ENCODE results near the gene SMIM10L2A. TPM values are rescaled to one million over a fixed set of nuclear protein-coding genes. Genes with fewer than 3 reads are reported as not detected.
A peak's percentile ranks its signal among the peaks of the same experiment; 100 is the strongest.

SMIM10L2A gene
- total RNA-seq, 1 donor from 2014 or later = 23.6 TPM

- H3K36me3 Mint-ChIP-seq (ENCODE audit: low read depth, unreplicated experiment) = no peaks in the 10 kb centered on the region
- no peak overlapping the region for H3K4me3 Mint-ChIP-seq (ENCODE audit: unreplicated experiment)
- no peak overlapping the region for H3K27ac Mint-ChIP-seq (ENCODE audit: unreplicated experiment)
- H3K27me3 Mint-ChIP-seq (ENCODE audit: unreplicated experiment) = no peaks in the 10 kb centered on the region
- TF ChIP-seq CTCF (IDR thresholded peaks at IDR 0.05; ENCODE audit: unreplicated experiment) = no peak
- H3K9me3 Mint-ChIP-seq (ENCODE audit: unreplicated experiment) = no peaks in the 10 kb centered on the region
- peaks cover 15% of the 10 kb centered on the region for H3K4me1 Mint-ChIP-seq (ENCODE audit: unreplicated experiment)
- no peak for DNase-seq (ENCODE audit: low spot score)
These were observed 28.7 kb upstream of the SMIM10L2A start for GRCh38 chrX:135393051-135393450.

- Mint-ChIP-seq H3K27ac (ENCODE audit: unreplicated experiment) (no peak overlapping the region), H3K4me3 (ENCODE audit: unreplicated experiment) (no peak overlapping the region), H3K9me3 (ENCODE audit: unreplicated experiment) (no peaks in the 10 kb centered on the region), H3K27me3 (ENCODE audit: unreplicated experiment) (no peaks in the 10 kb centered on the region), H3K4me1 (ENCODE audit: unreplicated experiment) (peaks cover 15% of the 10 kb centered on the region), H3K36me3 (ENCODE audit: low read depth, unreplicated experiment) (no peaks in the 10 kb centered on the region)
- DNase-seq (ENCODE audit: low spot score) = no peak
- no peak for TF ChIP-seq CTCF (IDR thresholded peaks at IDR 0.05; ENCODE audit: unreplicated experiment)
These were observed 26.7 kb upstream of the SMIM10L2A start for GRCh38 chrX:135395064-135395463.

- Mint-ChIP-seq H3K27me3 (ENCODE audit: unreplicated experiment) (no peaks in the 10 kb centered on the region), H3K9me3 (ENCODE audit: unreplicated experiment) (no peaks in the 10 kb centered on the region), H3K4me3 (ENCODE audit: unreplicated experiment) (no peak overlapping the region), H3K36me3 (ENCODE audit: low read depth, unreplicated experiment) (no peaks in the 10 kb centered on the region), H3K4me1 (ENCODE audit: unreplicated experiment) (peaks cover 15% of the 10 kb centered on the region), H3K27ac (ENCODE audit: unreplicated experiment) (peak overlapping the region; percentile 94)
- DNase-seq (ENCODE audit: low spot score) = peak; percentile 28
- TF ChIP-seq CTCF (IDR thresholded peaks at IDR 0.05; ENCODE audit: unreplicated experiment) = no peak
These were observed 25.6 kb upstream of the SMIM10L2A start for GRCh38 chrX:135396109-135396508.

GRCh38 chrX:135396566-135396965, 25.2 kb upstream of the SMIM10L2A start:
- TF ChIP-seq CTCF (IDR thresholded peaks at IDR 0.05; ENCODE audit: unreplicated experiment) = no peak
- no peaks in the 10 kb centered on the region for H3K9me3 Mint-ChIP-seq (ENCODE audit: unreplicated experiment)

GRCh38 chrX:135397652-135398051, 24.1 kb upstream of the SMIM10L2A start:
- no peak for TF ChIP-seq CTCF (IDR thresholded peaks at IDR 0.05; ENCODE audit: unreplicated experiment)
- H3K36me3 Mint-ChIP-seq (ENCODE audit: low read depth, unreplicated experiment) = no peaks in the 10 kb centered on the region
- H3K9me3 Mint-ChIP-seq (ENCODE audit: unreplicated experiment) = no peaks in the 10 kb centered on the region
- H3K4me3 Mint-ChIP-seq (ENCODE audit: unreplicated experiment) = no peak overlapping the region
- peaks cover 15% of the 10 kb centered on the region for H3K4me1 Mint-ChIP-seq (ENCODE audit: unreplicated experiment)
- no peak overlapping the region for H3K27ac Mint-ChIP-seq (ENCODE audit: unreplicated experiment)
- H3K27me3 Mint-ChIP-seq (ENCODE audit: unreplicated experiment) = no peaks in the 10 kb centered on the region
- no peak for DNase-seq (ENCODE audit: low spot score)

More at GRCh38 chrX:135396566-135396965, 25.2 kb upstream of the SMIM10L2A start:
- Mint-ChIP-seq H3K27ac (ENCODE audit: unreplicated experiment) (peak overlapping the region; percentile 94), H3K4me1 (ENCODE audit: unreplicated experiment) (peaks cover 15% of the 10 kb centered on the region), H3K27me3 (ENCODE audit: unreplicated experiment) (no peaks in the 10 kb centered on the region), H3K4me3 (ENCODE audit: unreplicated experiment) (no peak overlapping the region), H3K36me3 (ENCODE audit: low read depth, unreplicated experiment) (no peaks in the 10 kb centered on the region)
- DNase-seq (ENCODE audit: low spot score) = no peak

Data from endothelial cell (in vitro differentiated cells).